Measurements from ENCODE around the gene GRB10.

GRB10 gene

GRCh38 chr7:50540785-50541579 lies 241.7 kb downstream of the GRB10 start:
- no peak for DNase-seq
